Islet of Langerhans (tissue), 1 donor: ENCODE measurements around the gene FFAR3.

ENCODE experiments used
- FAIRE-seq: peaks from one replicate; lab custom pipeline; 2011; peaks lifted over from hg19 to GRCh38; lab: Jason Lieb, UNC

The FFAR3 gene, protein sequence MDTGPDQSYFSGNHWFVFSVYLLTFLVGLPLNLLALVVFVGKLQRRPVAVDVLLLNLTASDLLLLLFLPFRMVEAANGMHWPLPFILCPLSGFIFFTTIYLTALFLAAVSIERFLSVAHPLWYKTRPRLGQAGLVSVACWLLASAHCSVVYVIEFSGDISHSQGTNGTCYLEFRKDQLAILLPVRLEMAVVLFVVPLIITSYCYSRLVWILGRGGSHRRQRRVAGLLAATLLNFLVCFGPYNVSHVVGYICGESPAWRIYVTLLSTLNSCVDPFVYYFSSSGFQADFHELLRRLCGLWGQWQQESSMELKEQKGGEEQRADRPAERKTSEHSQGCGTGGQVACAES

DNA sequence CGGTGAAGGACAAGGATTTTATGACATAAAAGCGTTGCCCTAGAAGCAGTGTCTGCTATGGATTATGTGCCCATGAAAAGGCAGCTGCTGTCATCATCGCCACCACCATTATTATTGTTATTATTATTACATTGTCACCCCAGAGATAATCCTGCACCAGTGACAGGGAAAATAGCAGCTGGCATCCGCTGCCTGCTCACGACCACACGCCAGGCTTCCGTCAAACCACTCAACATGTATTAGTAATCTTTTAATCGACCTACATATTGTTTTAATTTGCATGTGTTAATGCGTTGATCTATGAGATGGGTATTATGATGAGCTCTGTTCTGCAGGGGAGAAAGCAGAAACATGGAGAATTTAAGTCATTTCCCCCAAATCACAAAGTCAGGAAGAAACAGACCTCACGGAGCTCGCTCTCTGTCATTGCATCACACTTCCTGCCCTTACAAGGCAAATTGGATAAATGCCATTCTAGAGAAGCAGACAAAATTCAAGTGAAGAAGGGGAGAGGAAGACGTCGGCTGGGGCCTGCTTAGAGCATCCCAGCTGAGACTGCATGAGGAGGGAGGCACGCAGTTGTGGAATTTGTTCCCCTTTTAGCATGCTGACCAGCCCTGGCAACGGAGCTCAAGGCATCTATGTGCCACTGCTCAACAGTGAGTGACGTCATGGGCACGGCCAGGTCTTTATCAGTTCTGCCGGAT lies at the start of gene FFAR3:
Gene FFAR3 (plus strand): TSS at position 594 of the 707 bp plus-strand sequence. CDS start 431 bp downstream, outside the sequence.
- no peak for FAIRE-seq

GRCh38 chr19:35308910-35309309 lies 49.4 kb upstream of the FFAR3 start:
- no peak for FAIRE-seq

DNA sequence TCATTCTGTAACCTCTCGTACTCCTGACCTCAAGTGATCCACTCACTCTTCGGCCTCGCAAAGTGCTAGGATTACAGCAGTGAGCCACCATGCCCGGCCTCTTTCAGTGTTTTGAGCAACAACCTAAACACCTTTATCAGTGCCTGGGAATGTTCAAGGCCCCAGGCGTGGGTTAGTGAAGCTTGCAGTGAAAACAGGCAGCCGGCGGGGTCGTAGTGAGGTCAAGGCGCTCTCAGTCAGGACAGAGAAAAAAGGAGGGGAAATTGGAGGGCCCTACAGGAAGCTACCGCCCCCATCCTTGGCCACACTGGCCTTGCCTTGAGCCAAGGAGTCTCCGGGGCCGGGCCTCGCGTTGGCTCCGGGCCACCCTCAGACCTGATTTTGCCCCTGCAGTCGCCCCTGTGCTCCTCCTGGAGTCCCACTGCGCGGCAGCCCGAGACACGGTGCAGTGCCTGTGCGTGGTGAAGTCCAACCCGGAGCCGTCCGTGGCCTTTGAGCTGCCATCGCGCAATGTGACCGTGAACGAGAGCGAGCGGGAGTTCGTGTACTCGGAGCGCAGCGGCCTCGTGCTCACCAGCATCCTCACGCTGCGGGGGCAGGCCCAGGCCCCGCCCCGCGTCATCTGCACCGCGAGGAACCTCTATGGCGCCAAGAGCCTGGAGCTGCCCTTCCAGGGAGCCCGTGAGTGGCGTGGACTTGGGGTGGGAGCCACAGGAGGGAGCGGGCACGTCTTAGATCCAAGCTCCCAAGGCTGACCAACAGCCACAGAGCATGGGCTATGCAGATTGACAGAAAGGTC lies 48.6 kb upstream of the FFAR3 start:
- FAIRE-seq = no peak

DNA sequence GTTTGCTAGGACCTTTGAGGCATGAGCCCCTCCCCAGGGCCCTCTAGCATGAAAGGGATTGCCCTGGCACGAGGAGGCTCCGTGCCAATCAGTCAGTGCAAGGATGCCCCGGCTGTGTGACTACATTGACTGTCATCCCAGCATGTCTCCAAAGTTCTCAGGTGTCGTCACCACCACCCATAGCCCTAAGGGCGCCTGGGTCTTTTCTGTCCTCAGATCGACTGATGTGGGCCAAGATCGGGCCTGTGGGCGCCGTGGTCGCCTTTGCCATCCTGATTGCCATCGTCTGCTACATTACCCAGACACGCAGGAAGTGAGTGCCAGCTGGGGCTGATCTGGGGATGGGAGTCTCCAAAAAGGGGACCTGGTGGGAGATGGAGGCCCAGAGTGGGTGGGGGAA lies 47.9 kb upstream of the FFAR3 start:
- no peak for FAIRE-seq

DNA sequence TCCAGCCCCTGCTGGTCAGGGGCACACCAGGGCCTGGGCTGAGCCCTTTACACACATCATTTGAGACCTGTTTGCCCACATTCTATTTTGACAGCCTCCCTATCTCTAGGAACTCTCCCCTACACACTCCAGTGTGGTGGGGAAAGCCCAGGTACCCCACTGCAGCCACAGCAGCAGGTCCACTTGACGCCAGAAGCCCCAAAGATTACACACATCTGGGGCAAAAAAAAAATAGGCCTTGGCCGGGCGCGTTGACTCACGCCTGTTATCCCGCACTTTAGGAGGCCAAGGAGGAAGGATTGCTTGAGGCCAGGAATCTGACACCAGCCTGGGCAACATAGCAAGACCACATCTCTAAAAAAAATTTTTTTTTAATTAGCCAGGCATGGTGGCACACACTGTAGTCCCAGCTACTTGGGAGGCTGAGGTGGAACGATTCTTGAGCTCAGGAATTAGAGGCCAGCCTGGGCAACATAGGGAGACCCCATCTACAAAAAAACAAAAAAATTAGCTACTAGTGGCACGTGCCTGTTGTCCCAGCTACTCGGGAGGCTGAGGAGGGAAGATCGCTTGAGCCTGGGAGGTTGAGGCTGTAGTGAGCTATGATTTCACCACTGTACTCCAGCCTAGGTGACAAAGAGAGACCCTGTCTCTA lies 47.3 kb upstream of the FFAR3 start:
- no peak for FAIRE-seq

- FAIRE-seq = no peak
These were observed 46.2 kb upstream of the FFAR3 start for GRCh38 chr19:35311901-35312665.

GRCh38 chr19:35313587-35313986 lies 44.7 kb upstream of the FFAR3 start:
- FAIRE-seq = no peak

DNA sequence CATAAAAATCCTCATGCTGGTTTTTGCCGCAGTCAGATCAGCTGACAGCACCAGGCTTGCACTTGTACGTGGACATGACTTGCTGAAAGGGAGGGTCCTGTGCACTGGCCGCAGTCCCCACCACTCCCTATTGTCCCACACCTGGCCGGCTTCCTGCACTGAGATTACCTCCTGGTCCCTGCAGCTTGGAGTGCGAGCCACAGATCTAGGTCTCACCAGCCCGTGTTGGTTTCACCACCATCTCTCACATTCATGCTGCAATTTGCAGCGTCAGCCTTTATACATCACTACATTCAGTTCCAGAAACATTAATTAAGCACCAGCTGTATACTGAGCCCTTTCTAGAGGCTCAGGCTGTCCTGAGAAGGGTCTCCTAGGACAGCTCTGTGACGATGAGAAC lies 44.2 kb upstream of the FFAR3 start:
- no peak for FAIRE-seq

DNA sequence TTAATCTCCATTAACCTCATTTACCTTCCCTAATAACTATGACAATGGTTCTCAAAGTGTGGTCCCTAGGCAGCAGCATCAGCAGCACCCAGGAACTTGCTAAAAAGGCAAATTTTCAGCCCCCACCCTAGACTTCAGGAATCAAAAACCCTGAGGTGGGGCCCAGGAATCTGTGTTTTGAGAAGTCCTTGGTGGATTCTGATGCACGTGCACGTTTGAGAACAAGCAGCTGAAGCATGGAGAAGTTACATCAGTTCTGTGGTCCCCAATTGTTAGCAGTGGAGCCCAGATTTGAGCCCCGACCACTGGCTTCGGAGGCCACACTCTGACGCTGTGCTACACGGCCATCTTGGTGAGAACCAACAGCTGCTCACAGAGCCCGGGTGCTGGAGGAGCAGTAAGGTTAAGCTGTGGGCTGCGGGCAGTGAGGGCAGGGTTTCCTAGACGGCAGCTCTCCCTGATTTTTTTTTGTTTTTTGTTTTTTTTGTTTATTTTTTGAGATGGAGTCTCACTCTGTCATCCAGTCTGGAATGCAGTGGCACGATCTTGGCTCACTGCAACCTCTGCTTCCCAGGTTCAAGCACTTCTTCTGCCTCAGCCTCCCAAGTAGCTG lies 43.3 kb upstream of the FFAR3 start:
- FAIRE-seq = no peak

- FAIRE-seq = no peak
These were observed 42.4 kb upstream of the FFAR3 start for GRCh38 chr19:35315883-35316282.

DNA sequence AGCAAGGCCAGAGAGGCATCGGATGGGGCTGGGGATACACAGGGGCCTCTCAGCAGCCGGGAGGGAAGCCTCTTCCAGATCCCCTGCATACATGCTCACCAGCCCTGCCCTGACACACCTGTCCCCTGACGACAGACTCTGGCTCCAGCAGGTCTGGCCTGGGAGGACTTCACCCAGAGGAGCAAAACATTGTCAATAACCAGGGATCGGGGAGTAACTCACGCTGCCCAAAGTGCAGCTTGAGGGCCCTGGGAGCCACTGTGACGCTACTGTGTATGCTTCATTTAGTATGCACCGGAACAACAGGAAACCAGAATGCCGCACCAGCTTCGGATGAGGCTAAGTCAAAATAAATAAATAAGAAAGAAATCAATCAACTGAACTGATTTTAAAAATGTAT lies 41.7 kb upstream of the FFAR3 start:
- no peak for FAIRE-seq

DNA sequence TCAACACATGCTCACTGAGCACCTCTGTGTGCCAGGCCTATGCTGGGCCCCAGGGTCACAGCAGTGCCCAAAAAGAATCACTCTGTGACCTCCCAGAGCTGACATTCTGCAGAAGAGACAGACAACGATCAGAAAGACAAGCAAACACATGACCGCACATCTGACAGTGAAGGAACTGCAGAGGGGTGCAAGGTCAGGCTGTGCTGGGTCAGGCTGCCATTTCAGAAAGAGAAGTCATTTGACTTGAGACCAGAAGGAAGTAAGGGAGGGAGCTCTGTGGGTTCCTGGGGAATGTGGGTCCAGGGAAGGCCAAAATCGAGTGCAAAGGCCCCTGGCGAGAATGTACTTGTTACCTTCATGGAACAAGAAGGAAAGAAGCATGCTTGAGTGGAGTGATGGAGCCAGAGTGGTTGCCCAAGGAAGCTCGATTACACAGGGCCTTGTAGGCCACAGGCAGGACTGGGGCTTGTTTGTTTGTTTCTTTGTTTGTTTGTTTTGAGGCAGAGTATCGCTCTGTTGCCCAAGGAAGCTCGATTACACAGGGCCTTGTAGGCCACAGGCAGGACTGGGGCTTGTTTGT lies 40.7 kb upstream of the FFAR3 start:
- FAIRE-seq = no peak

GRCh38 chr19:35318679-35319448 lies 39.4 kb upstream of the FFAR3 start:
- FAIRE-seq = no peak

DNA sequence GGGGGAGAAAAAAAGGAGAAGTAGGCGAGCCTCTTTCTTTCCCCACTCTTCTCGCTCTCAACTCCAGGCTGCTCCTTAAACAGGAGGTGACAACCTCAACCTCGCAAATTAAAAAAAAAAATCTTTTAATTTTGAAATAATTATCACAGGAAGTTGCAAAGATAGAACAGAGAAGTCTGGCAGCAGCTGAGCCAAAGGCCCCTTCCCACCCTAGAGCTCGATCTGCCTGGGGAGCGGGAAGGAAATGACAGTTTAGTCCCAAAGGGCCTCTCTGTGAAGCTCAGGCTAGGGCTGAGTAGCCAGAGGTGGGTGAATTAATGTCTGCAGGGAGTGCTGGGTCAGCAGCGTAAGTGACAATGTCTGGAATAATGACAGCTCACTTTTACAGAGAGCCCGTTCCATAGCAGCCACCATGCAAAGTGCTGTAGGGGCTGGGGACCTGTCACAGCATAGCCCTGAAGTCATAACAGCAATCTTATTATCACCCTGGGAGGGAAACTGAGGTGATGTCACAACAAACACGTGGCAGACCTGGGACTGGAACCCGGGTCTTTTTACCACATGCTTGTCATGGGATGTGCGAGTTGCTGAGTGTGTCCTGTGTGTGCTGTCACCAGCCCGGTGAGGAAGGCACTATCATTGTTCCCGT lies 38.1 kb upstream of the FFAR3 start:
- FAIRE-seq = no peak

- FAIRE-seq = no peak
These were observed 37.0 kb upstream of the FFAR3 start for GRCh38 chr19:35321291-35321690.

DNA sequence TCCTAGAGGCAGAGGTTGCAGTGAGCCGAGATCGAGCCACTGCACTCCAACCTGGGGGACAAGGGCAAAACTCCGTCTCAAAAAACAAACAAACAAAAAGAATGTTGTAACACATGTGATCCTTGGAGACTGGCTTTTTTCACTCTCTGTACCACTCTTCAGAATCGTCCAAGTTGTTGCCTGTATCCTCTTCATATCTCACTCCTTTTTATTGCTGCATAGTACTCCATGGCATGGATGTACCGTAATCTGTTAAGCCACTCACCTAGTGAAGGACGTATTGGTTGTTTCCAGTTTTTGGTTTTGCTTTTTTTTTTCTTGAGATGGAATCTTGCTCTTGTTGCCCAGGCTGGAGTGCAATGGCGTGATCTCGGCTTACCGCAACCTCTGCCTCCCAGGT lies 36.2 kb upstream of the FFAR3 start:
- FAIRE-seq = no peak

DNA sequence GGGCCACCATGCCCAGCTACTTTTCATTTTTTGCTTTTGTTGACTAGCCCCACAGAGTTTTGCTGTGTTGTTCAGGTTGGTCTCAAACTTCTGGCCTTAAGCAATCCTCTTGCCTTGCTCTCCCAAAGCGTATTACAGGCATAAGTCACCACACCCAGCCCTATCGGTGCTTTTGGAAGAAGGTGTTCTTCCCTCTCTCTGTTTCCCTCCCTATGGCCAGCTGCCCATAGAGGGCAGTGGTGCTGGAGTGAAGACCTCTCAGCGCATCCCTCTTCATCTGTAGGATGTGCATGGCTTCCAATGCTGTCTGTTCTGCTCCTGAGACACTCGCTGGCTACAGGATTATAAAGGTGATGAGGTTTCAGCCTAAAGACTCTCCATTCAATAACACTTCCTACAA lies 30.6 kb upstream of the FFAR3 start:
- no peak for FAIRE-seq

GRCh38 chr19:35328851-35329285 lies 29.4 kb upstream of the FFAR3 start, which contains the start of gene CD22:
Gene CD22, plus strand, starts transcription at chr19:35329187. Its CDS starts 2,854 bp downstream, at chr19:35332041.
- FAIRE-seq = no peak

DNA sequence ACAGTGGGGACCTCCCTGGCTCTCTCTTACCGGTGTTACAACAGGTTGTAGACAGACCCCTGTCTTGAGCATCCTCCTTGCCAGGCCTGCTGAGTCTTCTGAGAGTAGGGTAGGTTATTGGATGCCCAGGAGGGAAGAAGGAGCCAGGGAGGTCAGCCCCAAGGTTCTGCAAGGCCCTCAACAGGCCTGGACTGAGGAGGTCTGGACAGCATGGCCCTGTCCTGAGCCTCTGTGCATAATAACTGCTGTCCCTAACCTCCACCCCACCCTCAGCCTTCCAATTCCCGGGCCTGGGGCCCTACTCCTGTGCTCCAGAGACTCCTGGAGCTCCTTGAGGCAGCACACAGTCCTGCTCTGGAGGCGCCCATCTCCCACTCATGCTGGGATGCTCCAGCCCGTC lies 28.9 kb upstream of the FFAR3 start:
- no peak for FAIRE-seq
